ENCODE data around the gene IL6ST.

- no peak for TF ChIP-seq POLR2A (IDR thresholded peaks at IDR 0.05; ENCODE audit: low read depth, low read length)
- no peak for TF ChIP-seq POLR2AphosphoS5 (IDR thresholded peaks at IDR 0.05; ENCODE audit: low read depth, low read length)
Measured at GRCh38 chr5:55926476-55926875, 68.3 kb downstream of the IL6ST start.

Data from GM12891 (cell line).